ENCODE measurements around the gene ST14. TPM values are rescaled to one million over a fixed set of nuclear protein-coding genes. Genes with fewer than 3 reads are reported as not detected.

ST14 gene
- polyA plus RNA-seq, 1 experiment = not detected

DNA sequence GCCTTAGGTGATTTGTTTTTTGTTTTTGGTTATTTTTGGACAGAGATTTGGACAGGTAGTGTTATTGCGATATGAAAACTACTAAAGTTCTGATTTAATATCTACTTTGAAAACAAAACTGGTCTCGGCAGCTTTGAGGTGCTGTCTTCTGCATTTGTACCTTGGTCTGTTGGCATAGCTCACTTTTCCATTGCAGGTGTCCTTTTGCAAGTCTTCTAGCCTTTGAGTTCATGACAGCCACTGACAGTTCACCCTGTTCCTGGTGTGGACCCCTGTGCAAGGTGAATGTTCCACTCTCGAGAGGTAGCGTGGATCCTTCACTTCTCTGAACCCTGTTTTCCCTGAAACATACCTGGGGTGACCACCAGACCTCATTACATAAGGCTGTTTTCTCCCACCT is 44.9 kb upstream of the ST14 start:
- ChIA-PET CTCF (interaction anchor here (0.7 kb wide), 1 partner anchor 446 kb away, joined by 3 read pairs; no protein-coding TSS in a partner anchor), POLR2A (no interaction called here)
- Histone ChIP-seq H3K36me3 (ENCODE audit: control insufficient read depth, insufficient read depth, low read length) (peaks cover 6% of the 10 kb centered on the region), H3K27me3 (ENCODE audit: control insufficient read depth, insufficient read depth, low read length) (no peaks in the 10 kb centered on the region), H3K4me3 (ENCODE audit: low read depth, low read length) (no peak overlapping the region)
- TF ChIP-seq, protein P1, sequence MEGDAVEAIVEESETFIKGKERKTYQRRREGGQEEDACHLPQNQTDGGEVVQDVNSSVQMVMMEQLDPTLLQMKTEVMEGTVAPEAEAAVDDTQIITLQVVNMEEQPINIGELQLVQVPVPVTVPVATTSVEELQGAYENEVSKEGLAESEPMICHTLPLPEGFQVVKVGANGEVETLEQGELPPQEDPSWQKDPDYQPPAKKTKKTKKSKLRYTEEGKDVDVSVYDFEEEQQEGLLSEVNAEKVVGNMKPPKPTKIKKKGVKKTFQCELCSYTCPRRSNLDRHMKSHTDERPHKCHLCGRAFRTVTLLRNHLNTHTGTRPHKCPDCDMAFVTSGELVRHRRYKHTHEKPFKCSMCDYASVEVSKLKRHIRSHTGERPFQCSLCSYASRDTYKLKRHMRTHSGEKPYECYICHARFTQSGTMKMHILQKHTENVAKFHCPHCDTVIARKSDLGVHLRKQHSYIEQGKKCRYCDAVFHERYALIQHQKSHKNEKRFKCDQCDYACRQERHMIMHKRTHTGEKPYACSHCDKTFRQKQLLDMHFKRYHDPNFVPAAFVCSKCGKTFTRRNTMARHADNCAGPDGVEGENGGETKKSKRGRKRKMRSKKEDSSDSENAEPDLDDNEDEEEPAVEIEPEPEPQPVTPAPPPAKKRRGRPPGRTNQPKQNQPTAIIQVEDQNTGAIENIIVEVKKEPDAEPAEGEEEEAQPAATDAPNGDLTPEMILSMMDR (IDR thresholded peaks at IDR 0.05; ENCODE audit: insufficient read depth, low read depth, low read length) = no peak
- DNase-seq (ENCODE audit: low read depth) = no peak

DNA sequence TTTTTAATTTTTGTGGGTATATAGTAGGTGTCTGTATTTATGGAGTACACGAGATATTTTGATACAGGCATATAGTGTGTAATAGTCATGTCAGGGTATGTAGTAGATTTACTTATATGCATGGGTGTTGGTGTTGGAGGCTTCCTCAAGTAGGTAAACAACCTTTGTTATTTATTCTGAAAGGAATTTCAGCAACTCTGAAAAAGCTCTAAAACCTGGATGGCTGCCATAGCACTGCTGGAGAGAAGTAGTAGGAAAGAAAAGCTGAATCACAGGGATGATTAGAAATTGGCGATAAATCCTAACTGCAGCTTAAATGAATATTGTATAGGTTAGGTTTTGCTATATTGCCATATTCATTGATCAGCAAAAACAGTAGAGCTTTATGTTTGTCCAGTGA is 44.4 kb upstream of the ST14 start:
- Histone ChIP-seq H3K27me3 (ENCODE audit: control insufficient read depth, insufficient read depth, low read length) (no peaks in the 10 kb centered on the region), H3K36me3 (ENCODE audit: control insufficient read depth, insufficient read depth, low read length) (peaks cover 6% of the 10 kb centered on the region), H3K4me3 (ENCODE audit: low read depth, low read length) (no peak overlapping the region)
- no peak for DNase-seq (ENCODE audit: low read depth)
- TF ChIP-seq, protein P1 (IDR thresholded peaks at IDR 0.05; ENCODE audit: insufficient read depth, low read depth, low read length) = no peak
- CTCF ChIA-PET = interaction anchor here (0.7 to 1.5 kb wide), 3 partner anchors 9 to 446 kb away, joined by 3 to 5 read pairs (median 5); no protein-coding TSS in a partner anchor
- POLR2A ChIA-PET = no interaction called here

DNA sequence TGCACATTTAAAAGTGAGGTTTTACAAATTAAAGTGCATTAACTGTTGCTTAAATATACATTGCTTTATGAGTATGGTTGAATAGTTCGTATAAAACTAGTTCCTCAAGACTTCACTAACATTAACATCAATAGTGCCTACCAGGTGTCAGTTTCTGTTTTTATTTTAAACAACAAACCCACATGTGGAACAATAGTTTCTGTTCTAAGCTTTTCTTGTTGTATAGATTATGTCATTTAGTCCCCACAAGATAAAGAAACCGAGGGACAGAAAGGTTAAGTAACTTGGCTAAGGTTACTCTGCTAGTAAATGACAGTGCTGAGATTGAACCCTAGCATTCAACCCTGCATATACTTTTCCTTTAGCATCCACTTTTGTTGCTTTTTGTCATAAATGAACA is 41.4 kb upstream of the ST14 start:
- CTCF ChIA-PET = interaction anchor here (0.9 to 1.0 kb wide), 2 partner anchors 9 to 195 kb away, joined by 3 read pairs; no protein-coding TSS in a partner anchor
- Histone ChIP-seq H3K36me3 (ENCODE audit: control insufficient read depth, insufficient read depth, low read length) (peaks cover 7% of the 10 kb centered on the region), H3K27me3 (ENCODE audit: control insufficient read depth, insufficient read depth, low read length) (no peaks in the 10 kb centered on the region), H3K4me3 (ENCODE audit: low read depth, low read length) (no peak overlapping the region)
- POLR2A ChIA-PET = no interaction called here
- TF ChIP-seq, protein P1 (IDR thresholded peaks at IDR 0.05; ENCODE audit: insufficient read depth, low read depth, low read length) = no peak
- DNase-seq (ENCODE audit: low read depth) = no peak

DNA sequence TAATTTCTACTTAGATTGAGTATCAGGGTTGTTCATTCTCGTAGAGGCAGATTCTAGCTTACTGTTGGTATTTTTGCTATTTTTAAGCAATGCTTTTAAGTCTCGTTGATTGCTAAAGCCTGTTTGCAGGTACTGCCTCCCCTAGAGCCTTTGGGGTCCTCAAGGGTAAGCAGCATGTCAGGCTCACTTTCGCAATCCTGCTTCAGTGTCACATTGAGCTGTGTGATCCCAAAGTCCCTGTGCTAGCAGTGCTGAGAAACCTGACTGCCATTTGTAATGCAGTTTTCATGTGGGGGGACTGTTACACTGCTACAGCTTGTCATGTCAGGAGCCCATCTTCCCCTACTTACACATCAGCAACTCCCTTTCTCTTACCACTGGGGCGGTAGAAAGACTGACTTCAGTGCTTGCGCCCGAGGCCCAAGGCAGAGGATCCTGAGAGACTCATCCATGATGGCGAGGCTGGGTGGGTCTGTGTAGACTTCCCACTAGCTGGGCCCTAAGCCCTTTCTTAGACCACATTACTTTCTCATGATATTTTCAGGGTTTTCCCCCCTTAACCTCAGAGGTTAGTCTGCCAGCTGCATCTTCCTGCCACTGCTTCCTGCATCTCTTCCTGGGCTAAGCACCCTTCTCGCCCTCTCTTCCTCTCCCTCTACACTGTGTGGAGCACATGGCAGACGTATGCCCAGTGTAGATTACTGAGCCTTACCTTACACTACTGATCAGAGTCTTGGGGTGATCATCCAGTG is 40.8 kb upstream of the ST14 start:
- DNase-seq (ENCODE audit: low read depth) = no peak
- Histone ChIP-seq H3K4me3 (ENCODE audit: low read depth, low read length) (no peak overlapping the region), H3K36me3 (ENCODE audit: control insufficient read depth, insufficient read depth, low read length) (peaks cover 12% of the 10 kb centered on the region), H3K27me3 (ENCODE audit: control insufficient read depth, insufficient read depth, low read length) (no peaks in the 10 kb centered on the region)
- ChIA-PET CTCF (interaction anchor here (0.9 to 1.1 kb wide), 3 partner anchors 8 to 196 kb away, joined by 3 read pairs; no protein-coding TSS in a partner anchor), POLR2A (no interaction called here)
- TF ChIP-seq, protein P1 (IDR thresholded peaks at IDR 0.05; ENCODE audit: insufficient read depth, low read depth, low read length) = no peak

DNA sequence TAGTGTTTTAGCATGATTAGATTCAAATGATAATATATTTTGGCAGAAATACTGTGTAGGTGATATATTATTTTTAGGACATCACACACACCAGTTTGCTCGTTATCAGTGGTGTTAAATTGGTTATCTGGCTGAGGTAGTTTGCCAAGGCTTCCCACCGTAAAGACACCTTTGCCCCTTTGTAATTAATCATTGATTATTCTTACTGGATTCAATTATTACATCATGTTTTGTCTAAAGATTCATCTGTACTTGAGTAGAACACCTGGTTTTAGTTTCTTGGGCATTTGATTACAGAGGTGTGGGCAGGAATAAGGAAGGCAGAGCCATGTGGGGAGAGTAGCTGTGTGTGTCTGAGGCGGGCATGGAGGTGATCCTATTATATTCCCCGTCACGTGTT is 39.5 kb upstream of the ST14 start:
- no peak overlapping the region for H3K4me3 ChIP-seq (ENCODE audit: low read depth, low read length)
- no peak for DNase-seq (ENCODE audit: low read depth)
- no peaks in the 10 kb centered on the region for H3K27me3 ChIP-seq (ENCODE audit: control insufficient read depth, insufficient read depth, low read length)
- TF ChIP-seq, protein P1 (IDR thresholded peaks at IDR 0.05; ENCODE audit: insufficient read depth, low read depth, low read length) = no peak
- POLR2A ChIA-PET = no interaction called here
- CTCF ChIA-PET = interaction anchor here (2.7 kb wide), 1 partner anchor 12 kb away, joined by 10 read pairs; no protein-coding TSS in a partner anchor
- H3K36me3 ChIP-seq (ENCODE audit: control insufficient read depth, insufficient read depth, low read length) = peaks cover 14% of the 10 kb centered on the region

All from BJ (cell line).